HCT116 (cell line): ENCODE measurements around the gene CCDC30. TPM values are rescaled to one million over a fixed set of nuclear protein-coding genes. Genes with fewer than 3 reads are reported as not detected.

Experiments used
- ATAC-seq: fragments of 200-7000 bp; cut with Tn5 transposase; 2 replicates; pipeline ENCODE4 v1.9.1; 2020; ENCODE audit warnings: mild to moderate bottlenecking, moderate library complexity
- BruUV-seq: library from RNA; stranded (reverse); fragments of 400-500 nt; replicated peaks from 2 replicates; lab custom pipeline; 2021; lab: Mats Ljungman, UMichigan
- CTCF ChIA-PET: fragments of 300-600 bp; sonication (Branson Sonifier 250); formaldehyde crosslinking; loops from one replicate; lab custom pipeline; 2021; ENCODE audit warnings: antibody characterized with exemption; lab: Charles Lee
- POLR2A ChIA-PET: fragments of 300-600, 350-600 bp; sonication (Branson Sonifier 250); formaldehyde crosslinking; loops from one replicate; lab custom pipeline; 2021; ENCODE audit warnings: antibody characterized with exemption; lab: Charles Lee
- RAD21 ChIA-PET, 2 experiments: fragments of 300-600 bp; sonication (Branson Sonifier 250); formaldehyde crosslinking; loops; one replicate each; lab custom pipeline; 2023; ENCODE audit warnings: low total read pairs in 2 of 2; ENCODE audit not compliant: uncharacterized antibody in 2 of 2, unreplicated experiment in 2 of 2, low non-redundant PET in 1 of 2; lab: Charles Lee
- DNase-seq: peaks from one replicate; pipeline ENCODE4 v3.0.0-alpha.2; 2010; ENCODE audit warnings: low read depth, low spot score
- H2AFZ ChIP-seq: fragments of 200-600 bp; shearing (Covaris generic), sonication (generic); 2 replicates; pipeline ENCODE4 v1.6.1; 2017; ENCODE audit warnings: low read depth, mixed run types, mixed read lengths, antibody characterized with exemption, low read length; ENCODE audit not compliant: poor library complexity, severe bottlenecking
- H3K27ac ChIP-seq: 2 replicates; pipeline ENCODE4 v1.5.1; 2012; ENCODE audit warnings: low read depth, low read length
- H3K27me3 ChIP-seq: fragments of 200-600 bp; sonication (generic); 2 replicates; pipeline ENCODE4 v1.6.1; 2016; ENCODE audit warnings: mixed run types, low read length, mixed read lengths; ENCODE audit not compliant: insufficient read depth
- H3K36me3 ChIP-seq, 2 experiments: fragments of 200-500 bp in 1 of 2; fragments of 200-600 bp in 1 of 2; sonication (Bioruptor generic) in 1 of 2; sonication (generic) in 1 of 2; 2 replicates each; pipeline versions ENCODE4 v1.5.1 to v1.6.1; 2014 to 2016; ENCODE audit warnings: low read length in 2 of 2, inconsistent platforms in 1 of 2, mixed read lengths in 1 of 2, mixed run types in 1 of 2; ENCODE audit not compliant: insufficient read depth in 2 of 2, control insufficient read depth in 1 of 2
- H3K4me1 ChIP-seq, 2 experiments: fragments of 200-600 bp in 1 of 2; sonication (generic) in 1 of 2; 2 replicates each; pipeline versions ENCODE4 v1.5.1 to v1.6.1; 2012 to 2017; ENCODE audit warnings: low read length in 2 of 2, inconsistent platforms in 1 of 2, mild to moderate bottlenecking in 1 of 2, mixed read lengths in 1 of 2, mixed run types in 1 of 2, moderate library complexity in 1 of 2; ENCODE audit not compliant: insufficient read depth in 2 of 2, control insufficient read depth in 1 of 2
- H3K4me2 ChIP-seq: fragments of 200-600 bp; sonication (generic); 2 replicates; pipeline ENCODE4 v1.6.1; 2017; ENCODE audit warnings: mixed run types, low read length, mixed read lengths
- H3K4me3 ChIP-seq, 2 experiments: fragments of 200-600 bp in 1 of 2; sonication (generic) in 1 of 2; replicated peaks in 1 of 2; 2 replicates each; pipeline ENCODE4 v1.5.1; 2011 to 2016; ENCODE audit warnings: low read length in 2 of 2, control low read depth in 1 of 2, low read depth in 1 of 2, mild to moderate bottlenecking in 1 of 2, mixed read lengths in 1 of 2, mixed run types in 1 of 2
- H3K79me2 ChIP-seq: fragments of 200-600 bp; sonication (generic); 2 replicates; pipeline ENCODE4 v1.6.1; 2017; ENCODE audit warnings: mild to moderate bottlenecking, mixed run types, low read length, moderate library complexity, mixed read lengths; ENCODE audit not compliant: insufficient read depth
- H3K9ac ChIP-seq: fragments of 200-600 bp; sonication (generic); 2 replicates; pipeline ENCODE4 v1.6.1; 2016; ENCODE audit warnings: low read length, mixed read lengths
- H3K9me2 ChIP-seq: fragments of 200-600 bp; sonication (generic), shearing (Covaris generic); 2 replicates; pipeline ENCODE4 v1.6.1; 2017; ENCODE audit warnings: mixed run types, mild to moderate bottlenecking, moderate library complexity; ENCODE audit not compliant: insufficient read depth
- H3K9me3 ChIP-seq, 2 experiments: fragments of 200-500 bp in 1 of 2; fragments of 200-600 bp in 1 of 2; sonication (Bioruptor generic) in 1 of 2; sonication (generic) in 1 of 2; 2 replicates each; pipeline ENCODE4 v1.6.1; 2014 to 2017; ENCODE audit warnings: low read length in 2 of 2, mixed read lengths in 2 of 2, inconsistent platforms in 1 of 2, low read depth in 1 of 2, mild to moderate bottlenecking in 1 of 2, mixed run types in 1 of 2, moderate library complexity in 1 of 2; ENCODE audit not compliant: control insufficient read depth in 1 of 2, insufficient read depth in 1 of 2
- H4K20me1 ChIP-seq: fragments of 200-600 bp; sonication (generic), shearing (Covaris generic); 2 replicates; pipeline ENCODE4 v1.6.1; 2017; ENCODE audit warnings: mixed run types, mild to moderate bottlenecking, moderate library complexity; ENCODE audit not compliant: insufficient read depth
- CBX3 ChIP-seq: IDR thresholded peaks from 2 replicates; pipeline ENCODE4 v1.6.1; 2012; ENCODE audit warnings: low read depth
- CEBPB ChIP-seq: IDR thresholded peaks from 2 replicates; pipeline ENCODE4 v1.6.1; 2012; ENCODE audit warnings: low read depth
- CTCF ChIP-seq, 3 experiments: fragments of 200-600 bp in 1 of 3; sonication (generic) in 1 of 3; IDR thresholded peaks in 2 of 3; conservative IDR thresholded peaks in 1 of 3; 2 replicates each; pipeline ENCODE4 v1.5.1; 2012 to 2017; ENCODE audit warnings: low read depth in 2 of 3, low read length in 2 of 3, antibody characterized with exemption in 1 of 3, borderline replicate concordance in 1 of 3, control low read depth in 1 of 3, mild to moderate bottlenecking in 1 of 3, mixed read lengths in 1 of 3, mixed run types in 1 of 3, moderate library complexity in 1 of 3; ENCODE audit not compliant: insufficient read depth in 1 of 3
- FOSL1 ChIP-seq: IDR thresholded peaks from 2 replicates; pipeline ENCODE4 v1.6.1; 2012; ENCODE audit warnings: low read depth
- JUND ChIP-seq: IDR thresholded peaks from 2 replicates; pipeline ENCODE4 v1.6.1; 2012
- MAX ChIP-seq: IDR thresholded peaks from 2 replicates; pipeline ENCODE4 v1.6.1; 2012
- POLR2A ChIP-seq: IDR thresholded peaks from 2 replicates; pipeline ENCODE4 v1.7.0; 2011; ENCODE audit warnings: borderline replicate concordance; ENCODE audit not compliant: insufficient read depth, insufficient read length; ENCODE audit errors: extremely low read depth
- RAD21 ChIP-seq: IDR thresholded peaks from 2 replicates; pipeline ENCODE4 v1.6.1; 2012; ENCODE audit warnings: low read depth, mild to moderate bottlenecking
- REST ChIP-seq: IDR thresholded peaks from 2 replicates; pipeline ENCODE4 v1.6.1; 2012; ENCODE audit warnings: low read depth
- SRF ChIP-seq: IDR thresholded peaks from 2 replicates; pipeline ENCODE4 v1.6.1; 2012; ENCODE audit warnings: low read depth
- ZBTB33 ChIP-seq: IDR thresholded peaks from 2 replicates; pipeline ENCODE4 v1.6.1; 2011; ENCODE audit warnings: mild to moderate bottlenecking, low read length, moderate library complexity; ENCODE audit not compliant: insufficient replicate concordance; ENCODE audit errors: extremely low read depth
- ZFX ChIP-seq: fragments of 450-650 bp; IDR thresholded peaks from 2 replicates; pipeline ENCODE4 v1.6.1; 2017
- ZNF274 ChIP-seq: fragments of 200-500 bp; sonication (Bioruptor generic); IDR thresholded peaks from 2 replicates; pipeline ENCODE4 v1.6.1; 2014; ENCODE audit warnings: mild to moderate bottlenecking, low read depth, low read length, inconsistent platforms
- intact Hi-C: fragments of 100-400 bp; cut with micrococcal nuclease; formaldehyde crosslinking; loops from 2 replicates; pipeline ENCODE4 v1.10.0; 2022
- total RNA-seq: library from RNA; stranded (reverse); gene quantifications from one replicate; pipeline ENCODE4 v1.2.1, GENCODE V29; 2021; ENCODE audit not compliant: unreplicated experiment

Gene CCDC30
- total RNA-seq, 1 experiment from 2014 or later: 2.0 TPM

GRCh38 chr1:42613803-42614131 is 150.7 kb downstream of the CCDC30 start:
- CTCF ChIA-PET: no interaction called here
- POLR2A ChIA-PET: no interaction called here

More at GRCh38 chr1:42613803-42614131, 150.7 kb downstream of the CCDC30 start:
- H3K9me2 ChIP-seq: no peaks in the 10 kb centered on the region
- H3K27ac ChIP-seq: no peak overlapping the region
- TF ChIP-seq MAX (no peak), ZBTB33 (no peak), ZFX (no peak), CEBPB (no peak), SRF (no peak), FOSL1 (no peak), RAD21 (no peak), REST (no peak), JUND (no peak), POLR2A (no peak), ZNF274 (no peak), CTCF (IDR thresholded peaks at IDR 0.05 in 2 of 3, conservative IDR thresholded peaks at IDR 0.05 in 1 of 3; ENCODE audit: borderline replicate concordance in 1 of 3, insufficient read depth in 1 of 3, low read depth in 2 of 3, low read length in 2 of 3) (no peak), CBX3 (no peak)
- TF ChIP-seq, all 23 proteins: peak for 0
- Histone ChIP-seq H3K4me3 (no peak overlapping the region), H3K4me2 (no peak overlapping the region), H3K36me3 (no peaks in the 10 kb centered on the region), H3K9me3 (no peaks in the 10 kb centered on the region), H3K27me3 (no peaks in the 10 kb centered on the region), H3K9ac (no peak overlapping the region), H4K20me1 (no peaks in the 10 kb centered on the region), H3K4me1 (no peaks in the 10 kb centered on the region), H2AFZ (no peak overlapping the region), H3K79me2 (no peaks in the 10 kb centered on the region)
- no TSS peak for BruUV-seq
- intact Hi-C loops: loop anchor here (2.0 kb wide), 1 partner anchor 25 kb away; no protein-coding TSS in a partner anchor
- DNase-seq: no peak
- RAD21 ChIA-PET: no interaction called here
- no peak for ATAC-seq
